Mammary microvascular endothelial cell (primary cell): ENCODE results near the gene COPS2. TPM values are rescaled to one million over a fixed set of nuclear protein-coding genes. Genes with fewer than 3 reads are reported as not detected.

ENCODE experiments used
- total RNA-seq: library from RNA; depleted of rRNA; stranded (reverse); fragments of >200 nt; gene quantifications from 2 replicates; pipeline ENCODE4 v1.2.3, GENCODE V29; 2015

COPS2 gene
- 41.2 and 44.0 TPM in 2 replicates for total RNA-seq

DNA sequence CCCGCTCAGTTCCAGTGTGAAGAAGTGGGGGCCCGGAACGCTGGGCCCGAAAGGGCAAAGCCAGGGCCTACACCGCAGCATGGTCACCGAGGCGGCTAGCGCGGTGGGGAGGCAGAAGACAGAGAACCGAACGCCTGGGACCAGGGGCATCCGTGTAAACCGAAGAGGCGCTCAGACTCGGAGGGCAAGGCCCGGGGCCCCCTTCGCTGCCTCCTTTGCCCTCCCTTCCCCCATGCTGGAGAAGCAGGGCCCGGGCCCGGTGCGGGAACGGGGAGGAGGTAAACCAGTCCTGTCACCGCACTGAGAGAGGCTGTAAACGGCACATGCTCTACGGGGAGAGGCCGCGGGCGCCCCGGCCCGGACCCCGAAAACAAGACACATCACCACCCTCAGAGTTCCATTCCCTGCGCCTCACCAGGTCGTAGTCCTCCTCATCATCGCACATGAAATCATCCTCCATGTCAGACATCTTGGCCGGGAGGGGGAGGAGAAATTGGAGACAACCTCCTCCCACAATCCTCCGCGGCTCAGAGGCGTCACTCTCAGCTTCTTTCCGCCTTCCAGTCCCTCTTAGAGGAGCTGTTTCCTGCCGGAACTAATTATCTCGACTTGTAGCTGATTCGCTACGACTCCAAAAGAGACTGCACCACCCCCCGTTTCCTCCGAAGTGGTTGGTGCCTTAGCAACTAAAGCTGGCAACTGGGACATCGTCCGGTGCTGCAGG is at the start of gene COPS2:
Gene COPS2, minus strand, starts transcription at position 490 of the 724 bp plus-strand sequence. Its CDS starts 21 bp downstream, at position 469.

DNA sequence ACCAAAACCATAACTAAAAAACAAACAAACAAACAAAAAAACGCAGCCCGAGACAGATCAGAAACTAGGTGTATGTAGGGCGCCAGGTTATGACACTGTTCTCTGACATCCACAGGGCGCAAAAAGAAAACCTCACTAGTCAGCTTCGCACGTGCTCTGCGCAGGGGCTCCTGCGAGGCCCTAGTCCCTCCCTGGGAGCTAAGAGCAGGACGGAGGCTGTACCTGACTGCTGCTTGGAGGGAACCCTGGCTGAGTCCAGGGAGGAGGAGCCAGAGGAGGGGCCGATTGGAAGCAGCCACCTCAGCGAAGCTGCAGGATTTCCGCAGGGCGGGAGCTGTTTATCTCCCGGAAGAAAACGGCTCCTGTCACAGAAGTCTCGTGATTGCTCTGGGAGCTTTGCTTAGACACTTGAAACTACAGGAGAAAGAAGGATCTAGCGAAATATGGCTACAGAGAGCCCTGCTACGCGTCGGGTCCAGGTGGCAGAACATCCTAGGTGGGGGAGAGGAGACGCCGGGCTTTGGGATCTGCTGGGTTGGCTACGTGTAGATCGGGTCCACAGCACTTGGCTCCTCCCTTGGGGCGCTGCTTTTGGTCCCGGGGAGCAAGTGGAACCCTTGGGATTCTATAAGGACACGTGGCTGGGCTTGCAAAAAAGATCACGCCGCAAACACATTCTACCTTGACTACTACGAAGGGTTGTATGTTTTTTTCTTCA is 14.6 kb upstream of the COPS2 start, which contains the start of gene GALK2:
Gene GALK2, plus strand, starts transcription at position 368 of the 718 bp plus-strand sequence. Its CDS starts 76 bp downstream, at position 444.

Other genes starting within 250 kb of the COPS2 start
- gene SHC4, start 191.7 kb downstream of the COPS2 start, total RNA-seq = 0.30 and 0.40 TPM in 2 replicates
- gene SECISBP2L, start 109.2 kb downstream of the COPS2 start, total RNA-seq = 16.6 and 18.1 TPM in 2 replicates
- gene GALK2, start 14.6 kb upstream of the COPS2 start, total RNA-seq = 35.5 and 45.9 TPM in 2 replicates